ENCODE data around the gene WNT5A. TPM values are rescaled to one million over a fixed set of nuclear protein-coding genes. Genes with fewer than 3 reads are reported as not detected.

The WNT5A gene
- polyA plus RNA-seq, 1 donor (not counting 4 experiments of a cell fraction or from before 2014, with no cell fraction given), result 9.4 TPM

DNA sequence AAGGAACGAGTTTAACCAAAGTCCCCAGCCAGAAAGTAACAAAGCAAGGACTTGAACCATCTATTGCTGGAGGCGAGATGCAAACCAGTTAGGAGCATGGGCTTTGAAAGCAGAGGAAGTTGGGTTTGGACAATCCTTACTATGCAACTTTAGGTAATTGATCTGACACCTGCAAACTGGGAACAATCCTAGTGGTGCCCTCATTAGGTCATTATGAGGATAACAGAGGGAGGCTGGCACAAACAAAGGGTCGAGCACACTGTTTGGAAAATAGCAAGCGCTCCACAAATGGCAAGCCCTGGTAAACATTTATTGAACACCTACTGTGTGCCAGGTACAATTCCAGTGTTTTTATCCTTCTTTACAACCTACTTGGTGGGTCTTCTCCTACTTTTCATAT is 45.6 kb downstream of the WNT5A start:
- FAIRE-seq, result no peak
- no peak overlapping the region for H3K4me3 ChIP-seq (ENCODE audit: control insufficient read depth in 2 of 3, extremely low read depth in 1 of 3, insufficient read depth in 2 of 3, low read depth in 1 of 3, low read length in 3 of 3)

DNA sequence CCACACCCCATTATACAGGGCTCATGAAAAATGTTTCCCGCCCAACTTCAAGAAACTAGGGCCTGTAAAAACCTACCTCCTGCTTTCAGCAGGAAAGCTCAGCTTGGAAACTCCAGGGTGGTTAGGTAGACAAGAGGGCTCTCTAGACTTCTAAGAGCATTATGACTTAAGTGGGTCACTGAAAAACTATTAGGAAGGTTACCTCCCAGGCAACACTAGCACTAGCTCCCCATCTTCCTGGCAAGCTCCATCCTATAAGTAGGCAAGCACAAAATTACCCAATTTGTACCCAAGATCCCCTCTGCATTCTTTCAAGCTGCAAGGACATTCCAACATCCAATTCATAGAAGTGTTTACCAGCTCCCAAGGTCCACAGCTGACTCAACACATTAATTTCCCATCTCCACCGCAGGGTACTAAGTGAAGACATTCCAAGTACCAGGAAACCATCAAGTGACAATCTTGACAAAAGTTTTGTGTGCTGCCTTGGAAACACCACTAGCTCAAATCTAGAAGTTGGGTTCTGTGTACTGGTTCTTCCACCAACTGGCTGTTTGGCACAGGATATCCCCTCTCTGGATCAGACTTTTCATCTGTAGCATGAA is 46.9 kb downstream of the WNT5A start:
- Histone ChIP-seq H3K9me1 (ENCODE audit: control insufficient read depth, extremely low read depth, insufficient read depth, low read length) (no peaks in the 10 kb centered on the region), H3K9ac (ENCODE audit: control insufficient read depth, extremely low read depth, insufficient read depth, low read length) (no peak overlapping the region)
- no peak for FAIRE-seq

More for the DNA sequence above, 45.6 kb downstream of the WNT5A start:
- H4K20me1 ChIP-seq (ENCODE audit: control insufficient read depth, extremely low read depth, insufficient read depth, low read length), result no peaks in the 10 kb centered on the region
- no peaks in the 10 kb centered on the region for H3K27me3 ChIP-seq (ENCODE audit: control insufficient read depth, extremely low read depth, insufficient read depth, low read length)
- no peak overlapping the region for H3K4me2 ChIP-seq (ENCODE audit: control insufficient read depth, extremely low read depth, insufficient read depth, low read depth, low read length)
- H3K9ac ChIP-seq (ENCODE audit: control insufficient read depth, extremely low read depth, insufficient read depth, low read length), result no peak overlapping the region
- no peaks in the 10 kb centered on the region for H3K79me2 ChIP-seq (ENCODE audit: control insufficient read depth, insufficient read depth, low read length)
- DNase-seq (ENCODE audit: low read depth, low spot score), result no peak
- no peaks in the 10 kb centered on the region for H3K9me1 ChIP-seq (ENCODE audit: control insufficient read depth, extremely low read depth, insufficient read depth, low read length)
- no peaks in the 10 kb centered on the region for H3K4me1 ChIP-seq (ENCODE audit: control insufficient read depth, extremely low read depth, insufficient read depth, low read length)
- no peak overlapping the region for H3K27ac ChIP-seq (ENCODE audit: control insufficient read depth, insufficient read depth, low read length)
- no peak for TF ChIP-seq EZH2 (IDR thresholded peaks at IDR 0.05; ENCODE audit: low read length)
- TF ChIP-seq, protein P1, sequence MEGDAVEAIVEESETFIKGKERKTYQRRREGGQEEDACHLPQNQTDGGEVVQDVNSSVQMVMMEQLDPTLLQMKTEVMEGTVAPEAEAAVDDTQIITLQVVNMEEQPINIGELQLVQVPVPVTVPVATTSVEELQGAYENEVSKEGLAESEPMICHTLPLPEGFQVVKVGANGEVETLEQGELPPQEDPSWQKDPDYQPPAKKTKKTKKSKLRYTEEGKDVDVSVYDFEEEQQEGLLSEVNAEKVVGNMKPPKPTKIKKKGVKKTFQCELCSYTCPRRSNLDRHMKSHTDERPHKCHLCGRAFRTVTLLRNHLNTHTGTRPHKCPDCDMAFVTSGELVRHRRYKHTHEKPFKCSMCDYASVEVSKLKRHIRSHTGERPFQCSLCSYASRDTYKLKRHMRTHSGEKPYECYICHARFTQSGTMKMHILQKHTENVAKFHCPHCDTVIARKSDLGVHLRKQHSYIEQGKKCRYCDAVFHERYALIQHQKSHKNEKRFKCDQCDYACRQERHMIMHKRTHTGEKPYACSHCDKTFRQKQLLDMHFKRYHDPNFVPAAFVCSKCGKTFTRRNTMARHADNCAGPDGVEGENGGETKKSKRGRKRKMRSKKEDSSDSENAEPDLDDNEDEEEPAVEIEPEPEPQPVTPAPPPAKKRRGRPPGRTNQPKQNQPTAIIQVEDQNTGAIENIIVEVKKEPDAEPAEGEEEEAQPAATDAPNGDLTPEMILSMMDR (optimal IDR thresholded peaks at IDR 0.05 in 1 of 3, IDR thresholded peaks at IDR 0.05 in 1 of 3, conservative IDR thresholded peaks at IDR 0.05 in 1 of 3; ENCODE audit: extremely low read depth in 1 of 3, insufficient read depth in 2 of 3, low read length in 3 of 3), result peak in 1 of 3 experiments; percentile 10
- no peaks in the 10 kb centered on the region for H3K36me3 ChIP-seq (ENCODE audit: control insufficient read depth in 2 of 2, extremely low read depth in 1 of 2, insufficient read depth in 2 of 2, low read length in 2 of 2)
- dilution Hi-C loops (cut with MboI; ENCODE audit: extremely low pct_ligation_motif_present, low sequenced_read_pairs), result no loop called here
- no peak overlapping the region for H2AFZ ChIP-seq (ENCODE audit: control insufficient read depth, low read length)
- no peaks in the 10 kb centered on the region for H3K9me3 ChIP-seq (ENCODE audit: control insufficient read depth, low read depth, low read length)

More for the DNA sequence above, 46.9 kb downstream of the WNT5A start:
- Histone ChIP-seq H3K27me3 (ENCODE audit: control insufficient read depth, extremely low read depth, insufficient read depth, low read length) (no peaks in the 10 kb centered on the region), H3K4me3 (ENCODE audit: control insufficient read depth in 2 of 3, extremely low read depth in 1 of 3, insufficient read depth in 2 of 3, low read depth in 1 of 3, low read length in 3 of 3) (no peak overlapping the region), H3K27ac (ENCODE audit: control insufficient read depth, insufficient read depth, low read length) (no peak overlapping the region), H3K4me1 (ENCODE audit: control insufficient read depth, extremely low read depth, insufficient read depth, low read length) (no peaks in the 10 kb centered on the region), H2AFZ (ENCODE audit: control insufficient read depth, low read length) (no peak overlapping the region), H3K79me2 (ENCODE audit: control insufficient read depth, insufficient read depth, low read length) (no peaks in the 10 kb centered on the region), H3K9me3 (ENCODE audit: control insufficient read depth, low read depth, low read length) (no peaks in the 10 kb centered on the region), H3K36me3 (ENCODE audit: control insufficient read depth in 2 of 2, extremely low read depth in 1 of 2, insufficient read depth in 2 of 2, low read length in 2 of 2) (no peaks in the 10 kb centered on the region), H3K4me2 (ENCODE audit: control insufficient read depth, extremely low read depth, insufficient read depth, low read depth, low read length) (no peak overlapping the region), H4K20me1 (ENCODE audit: control insufficient read depth, extremely low read depth, insufficient read depth, low read length) (no peaks in the 10 kb centered on the region)
- dilution Hi-C loops (cut with MboI; ENCODE audit: extremely low pct_ligation_motif_present, low sequenced_read_pairs), result no loop called here
- no peak for DNase-seq (ENCODE audit: low read depth, low spot score)
- TF ChIP-seq EZH2 (IDR thresholded peaks at IDR 0.05; ENCODE audit: low read length), result no peak
- TF ChIP-seq, protein P1 (optimal IDR thresholded peaks at IDR 0.05 in 1 of 3, IDR thresholded peaks at IDR 0.05 in 1 of 3, conservative IDR thresholded peaks at IDR 0.05 in 1 of 3; ENCODE audit: extremely low read depth in 1 of 3, insufficient read depth in 2 of 3, low read length in 3 of 3), result no peak
